ENCODE measurements around the gene ADGRG1.

GRCh38 chr16:57604177-57604576 lies 24.3 kb upstream of the ADGRG1 start:
- TF ChIP-seq CTCF (IDR thresholded peaks at IDR 0.05) = no peak
- no peak for TF ChIP-seq REST (IDR thresholded peaks at IDR 0.05; ENCODE audit: insufficient read depth in 1 of 2, low read depth in 2 of 2, low read length in 1 of 2)
- no peak for TF ChIP-seq POLR2AphosphoS5 (IDR thresholded peaks at IDR 0.05; ENCODE audit: low read depth, low read length)
- TF ChIP-seq SIN3A (IDR thresholded peaks at IDR 0.05; ENCODE audit: borderline replicate concordance, insufficient read depth, low read depth, low read length) = no peak
- no peak for TF ChIP-seq TCF7L2 (IDR thresholded peaks at IDR 0.05; ENCODE audit: low read depth, low read length)
